Left ventricle myocardium superior (tissue), 1 donor: ENCODE measurements around the gene PRR29. TPM values are rescaled to one million over a fixed set of nuclear protein-coding genes. Genes with fewer than 3 reads are reported as not detected.
A peak's percentile ranks its signal among the peaks of the same experiment; 100 is the strongest.
"Not testable (repeated sequence)": the region's sequence is repeated elsewhere in the genome, so short reads cannot be mapped to it uniquely, and the experiment has no call there.

Experiments
- ATAC-seq: fragments of 200-7000 bp; cut with Tn5 transposase; one replicate; pipeline ENCODE4 v1.9.1; 2020; ENCODE audit warnings: mild to moderate bottlenecking, moderate library complexity
- DNase-seq: peaks from one replicate; pipeline ENCODE4 v3.0.0-alpha.2; 2020
- intact Hi-C: fragments of 100-400 bp; cut with micrococcal nuclease; formaldehyde crosslinking; loops from one replicate; pipeline ENCODE4 v1.11.0; 2022
- total RNA-seq: library from RNA; stranded (reverse); fragmentation: NEBNext Ultra II Directional; extraction: Animal tissue kit (Norgen Biotek cat#: 25700); gene quantifications from one replicate; pipeline ENCODE4 v1.2.1, GENCODE V29; 2021
- donor health status: DM: no; HTN: yes; CAD: no; lungs with severe emphysema.

The PRR29 gene
- total RNA-seq, 1 donor from 2014 or later, result 0.20 TPM

GRCh38 chr17:63973930-63974593 is 24.1 kb upstream of the PRR29 start:
- DNase-seq, result no peak
- no peak for ATAC-seq
- intact Hi-C loops, result no loop called here

DNA sequence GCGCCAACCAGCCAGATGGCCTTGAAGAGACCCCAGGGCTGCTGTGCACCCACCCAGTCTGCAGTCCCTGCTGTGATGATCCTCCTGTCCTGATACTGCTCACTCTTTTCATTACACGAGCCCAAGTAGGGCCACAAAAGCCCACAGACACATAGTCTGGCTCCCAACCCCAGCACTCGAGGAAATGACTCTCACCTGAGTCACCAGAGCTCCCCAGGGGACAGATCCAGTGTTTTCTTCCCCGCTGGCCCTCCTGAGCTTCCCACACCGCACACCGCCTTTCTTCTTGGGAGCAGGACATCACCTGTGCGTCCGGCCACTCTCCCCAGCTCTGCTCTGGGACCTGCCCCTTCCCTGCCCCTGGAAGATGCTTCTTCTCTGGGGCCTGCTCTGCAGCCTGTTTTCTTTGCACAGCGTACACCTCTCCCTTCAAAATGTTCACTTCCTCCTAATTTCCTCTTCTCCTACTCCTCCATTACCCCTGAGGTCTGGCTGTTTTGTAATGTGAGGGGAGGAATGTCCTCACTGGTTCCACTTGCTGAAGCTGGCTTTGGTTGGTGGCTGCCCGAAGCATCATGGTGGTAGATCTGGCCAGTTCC is 23.5 kb upstream of the PRR29 start:
- no peak for ATAC-seq
- DNase-seq, result no peak
- intact Hi-C loops, result no loop called here

- ATAC-seq (no peak), DNase-seq (no peak)
- intact Hi-C loops, result no loop called here
Measured at GRCh38 chr17:63975541-63976092, 22.5 kb upstream of the PRR29 start.

DNA sequence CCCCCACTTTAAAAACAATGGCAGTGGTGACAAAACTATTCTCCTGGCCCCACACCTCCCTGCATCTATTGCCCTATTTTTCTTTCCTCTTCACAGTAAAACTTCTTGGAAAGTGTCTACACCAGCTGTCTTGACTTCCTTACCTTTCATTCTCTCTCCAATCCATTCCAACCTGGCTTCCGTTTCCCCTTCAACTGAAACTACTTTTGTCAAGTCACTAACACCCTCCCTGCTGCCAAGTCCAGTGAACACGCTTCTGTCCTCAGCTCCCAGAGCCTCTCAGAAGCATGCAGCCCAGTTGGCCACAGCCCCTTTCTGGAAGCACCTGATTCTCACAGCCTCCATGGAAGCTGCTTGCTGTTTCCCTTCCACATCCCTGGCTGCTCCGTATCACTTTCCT is 21.4 kb upstream of the PRR29 start:
- DNase-seq, result no peak
- no peak for ATAC-seq
- intact Hi-C loops, result no loop called here

DNA sequence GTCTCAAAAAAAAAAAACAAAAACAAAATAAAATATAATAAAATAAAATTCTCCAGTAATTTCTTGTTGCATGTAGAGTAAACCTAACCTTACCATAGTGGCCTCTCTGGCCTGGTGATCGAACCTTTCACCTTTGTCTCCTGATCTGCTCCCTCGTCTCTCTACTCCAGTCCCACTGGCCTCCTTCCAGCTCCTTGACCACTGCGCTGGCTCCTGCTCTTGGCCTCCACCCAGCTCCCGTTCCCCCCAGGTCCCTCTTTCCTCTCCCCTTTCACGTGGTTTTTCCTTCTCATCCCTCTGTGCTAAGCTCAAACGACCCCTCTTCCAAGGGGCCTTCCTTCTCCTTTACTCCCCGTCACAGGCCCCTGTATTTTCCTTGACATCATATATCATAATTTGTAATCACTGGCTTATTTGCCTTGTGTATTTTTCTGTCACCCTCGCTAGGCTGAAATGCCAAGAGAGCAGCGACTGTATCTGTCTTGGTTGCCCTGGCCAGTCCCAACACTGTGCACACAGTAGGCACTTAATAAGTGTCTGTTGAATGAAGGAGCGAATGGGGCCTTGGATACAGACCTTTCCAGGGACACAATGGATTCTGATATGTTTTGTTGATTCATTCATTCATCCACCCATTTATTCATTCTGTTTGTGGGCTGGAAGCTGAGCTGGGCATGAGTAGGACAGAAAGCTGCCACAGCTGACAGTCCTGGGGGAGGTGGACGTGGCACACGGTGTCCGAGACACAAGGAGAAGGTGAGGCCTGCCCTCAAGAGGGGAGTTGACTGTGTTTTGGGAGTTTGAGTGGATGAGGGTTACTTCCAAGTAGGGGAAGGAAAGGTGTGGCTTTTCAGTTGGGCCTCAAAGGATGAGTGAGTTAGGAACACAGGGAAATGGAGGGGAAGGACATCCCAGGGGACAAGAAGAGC is 19.6 kb upstream of the PRR29 start:
- DNase-seq, result no peak
- intact Hi-C loops, result no loop called here

GRCh38 chr17:63982641-63983040 is 15.5 kb upstream of the PRR29 start:
- ATAC-seq, intact Hi-C loops, DNase-seq: not testable (repeated sequence)

More for the DNA sequence above, 19.6 kb upstream of the PRR29 start:
- ATAC-seq, result no peak

DNA sequence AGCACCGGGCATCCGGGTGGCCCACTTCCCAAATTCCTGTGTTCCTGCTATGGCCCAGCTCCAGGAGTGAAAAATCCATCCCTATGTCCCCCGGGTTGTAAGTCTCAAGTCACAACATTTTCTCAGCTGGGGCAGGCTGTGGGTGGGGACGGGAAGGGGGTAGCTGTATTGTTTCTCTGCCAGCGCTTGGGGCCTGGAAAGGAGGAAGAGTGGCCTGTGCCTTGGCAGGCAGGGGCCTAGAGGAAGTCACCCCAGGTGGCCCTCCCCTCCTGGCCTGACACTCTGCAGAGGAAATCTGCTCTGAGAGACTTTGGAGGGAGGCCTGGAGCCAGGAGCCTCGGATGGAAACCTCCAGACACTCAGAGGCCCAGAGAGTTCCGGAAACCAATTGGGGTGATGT is 14.8 kb upstream of the PRR29 start:
- intact Hi-C loops, result no loop called here
- DNase-seq (peak; percentile 49), ATAC-seq (peak; percentile 60)

- DNase-seq (no peak), ATAC-seq (no peak)
- intact Hi-C loops, result no loop called here
Measured at GRCh38 chr17:63984236-63984635, 13.9 kb upstream of the PRR29 start.

GRCh38 chr17:63984651-63985386 is 13.3 kb upstream of the PRR29 start:
- DNase-seq (no peak), ATAC-seq (peak; percentile 71)
- intact Hi-C loops, result no loop called here

GRCh38 chr17:63985387-63986140 is 12.6 kb upstream of the PRR29 start:
- DNase-seq (no peak), ATAC-seq (no peak)
- intact Hi-C loops, result no loop called here

DNA sequence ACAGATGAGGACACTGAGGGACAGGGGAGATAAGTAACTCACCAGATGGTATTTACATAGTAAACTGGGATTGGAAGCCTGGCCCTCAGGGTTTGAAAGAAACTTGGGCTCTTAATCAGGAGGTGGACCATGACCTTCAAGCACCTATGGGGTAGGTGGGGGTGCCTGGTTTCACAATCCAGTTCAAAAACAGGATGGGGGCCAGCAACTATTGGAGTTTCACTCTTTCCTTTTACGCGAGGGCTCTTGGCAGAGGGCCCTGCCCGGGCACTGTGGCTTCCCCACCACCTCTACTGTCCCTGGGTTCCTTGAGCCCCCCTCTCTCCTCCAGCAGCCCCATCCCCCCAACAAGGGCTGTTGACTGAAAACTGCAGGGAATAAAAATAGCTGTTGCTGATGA is 11.3 kb upstream of the PRR29 start:
- peak; percentile 0 for DNase-seq
- intact Hi-C loops, result no loop called here
- ATAC-seq, result no peak

DNA sequence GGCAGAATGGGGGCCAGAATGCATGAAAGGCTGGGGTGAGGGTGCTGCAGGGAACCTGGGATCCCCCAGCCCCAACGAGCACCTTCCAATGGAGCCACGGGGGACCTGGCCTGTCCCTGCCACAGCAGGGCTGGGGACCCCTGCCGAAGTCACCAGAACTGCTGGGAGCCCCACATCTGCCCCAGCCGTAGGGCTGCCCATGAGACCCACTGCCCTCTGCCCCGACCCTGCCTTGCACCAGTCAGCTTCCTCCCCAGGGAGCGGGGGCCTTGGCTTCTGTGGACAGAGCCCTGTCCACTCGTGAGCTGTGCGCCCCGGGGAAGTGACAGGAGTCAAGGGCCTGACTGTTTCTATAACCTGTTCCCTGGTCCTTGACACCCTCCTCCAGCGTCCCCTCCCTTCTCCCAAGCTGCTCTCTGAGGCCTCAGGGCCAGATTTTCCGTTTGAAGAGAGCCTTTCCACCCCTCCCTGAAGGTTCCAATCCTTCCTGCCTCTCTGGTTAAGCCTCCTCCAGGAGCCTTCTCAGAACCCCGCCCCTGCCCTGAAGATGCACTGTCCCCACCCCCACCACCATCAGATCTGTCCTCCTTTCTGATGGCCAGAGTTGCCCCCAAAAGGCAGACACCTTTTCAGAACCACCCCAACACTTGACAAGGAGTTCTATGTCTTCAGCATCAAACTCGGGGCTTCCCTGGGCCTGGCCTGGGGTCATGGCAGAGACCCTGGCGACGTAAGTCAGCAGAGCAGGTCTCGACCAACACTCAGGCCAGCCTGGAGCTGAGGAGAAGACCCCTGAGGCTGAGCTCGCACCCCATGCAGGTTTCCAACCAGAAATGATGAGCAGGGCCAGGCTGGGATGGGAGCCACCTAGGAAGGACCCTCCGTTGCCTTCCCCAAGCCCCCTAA is 10.7 kb upstream of the PRR29 start:
- intact Hi-C loops, result no loop called here
- DNase-seq (peak; percentile 26), ATAC-seq (no peak)

DNA sequence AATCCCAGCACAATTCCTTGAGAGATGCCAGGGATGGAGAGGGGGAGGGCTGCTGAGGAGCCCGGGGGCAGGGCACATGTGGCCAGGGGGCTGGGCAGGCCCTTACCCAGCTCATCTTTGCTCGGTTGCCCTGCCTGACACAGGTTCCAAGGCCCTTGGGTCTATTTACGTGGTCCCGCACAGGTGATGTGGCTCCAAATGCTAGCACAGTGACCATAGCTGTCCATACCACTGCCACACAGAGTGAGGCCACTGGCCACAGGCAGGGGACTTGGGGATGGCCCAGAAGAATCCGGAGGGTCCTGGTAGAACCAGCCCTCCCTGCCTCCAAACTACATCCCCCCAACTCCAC is 10.0 kb upstream of the PRR29 start:
- DNase-seq (peak; percentile 21), ATAC-seq (no peak)
- intact Hi-C loops, result no loop called here

GRCh38 chr17:63988741-63989621 is 9.2 kb upstream of the PRR29 start:
- ATAC-seq (no peak), DNase-seq (peak; percentile 28)
- intact Hi-C loops, result no loop called here

- intact Hi-C loops, result no loop called here
- DNase-seq, result no peak
- ATAC-seq, result no peak
Measured at GRCh38 chr17:63989622-63990345, 8.4 kb upstream of the PRR29 start.

DNA sequence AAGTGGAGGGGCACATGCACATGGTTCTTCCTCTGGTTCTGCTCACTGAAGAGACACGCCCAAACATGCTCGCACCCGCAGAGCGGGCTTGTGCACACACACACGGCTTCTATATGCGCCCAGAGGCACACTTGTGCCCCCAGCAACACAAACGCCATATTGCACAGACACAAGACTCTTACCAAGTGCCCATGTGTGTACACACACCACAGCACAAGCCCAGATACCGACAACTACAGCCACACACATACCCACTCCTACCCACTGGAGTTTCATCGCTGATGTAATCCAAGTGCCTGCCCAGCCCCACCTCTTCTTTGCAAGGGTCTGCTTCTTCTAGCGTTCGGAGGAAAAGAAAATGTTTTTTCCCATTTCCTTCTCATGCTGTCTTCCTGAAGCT is 6.5 kb upstream of the PRR29 start:
- DNase-seq (no peak), ATAC-seq (no peak)
- intact Hi-C loops, result no loop called here
